GM12878 (cell line): ENCODE results near the gene UGT2A3. TPM values are rescaled to one million over a fixed set of nuclear protein-coding genes. Genes with fewer than 3 reads are reported as not detected.

Experiments
- IKZF2 ChIP-seq, 2 experiments: fragments of 450-650 bp; IDR thresholded peaks; 2 replicates each; pipeline ENCODE4 v1.6.1; 2017; ENCODE audit warnings: mild to moderate bottlenecking in 2 of 2, moderate library complexity in 2 of 2
- KAT2A ChIP-seq: conservative IDR thresholded peaks from 2 replicates; pipeline ENCODE4 v1.6.1; 2011; ENCODE audit warnings: low read depth, low read length; ENCODE audit not compliant: control insufficient read depth
- MEF2A ChIP-seq: IDR thresholded peaks from 2 replicates; pipeline ENCODE4 v1.6.1; 2011; ENCODE audit warnings: low read depth, mild to moderate bottlenecking, low read length, moderate library complexity; ENCODE audit not compliant: insufficient read depth
- MYB ChIP-seq: fragments of 150-350 bp; IDR thresholded peaks from 2 replicates; pipeline ENCODE4 v1.6.1; 2014; ENCODE audit warnings: mild to moderate bottlenecking, low read depth, low read length, borderline replicate concordance
- PRDM15 ChIP-seq: fragments of 450-650 bp; formaldehyde crosslinking; IDR thresholded peaks from 2 replicates; pipeline ENCODE4 v1.4.0; 2020; ENCODE audit warnings: mild to moderate bottlenecking, moderate library complexity
- SP1 ChIP-seq: IDR thresholded peaks from one replicate; pipeline ENCODE4 v1.6.1; 2011; ENCODE audit warnings: low read depth, low read length
- TBL1XR1 ChIP-seq: IDR thresholded peaks from 2 replicates; pipeline ENCODE4 v1.6.1; 2012; ENCODE audit warnings: low read depth, low read length, improper control_type of control experiment
- ZNF217 ChIP-seq: fragments of 450-650 bp; IDR thresholded peaks from 2 replicates; pipeline ENCODE4 v1.6.1; 2017; ENCODE audit warnings: antibody characterized with exemption, mild to moderate bottlenecking
- polyA plus RNA-seq, 11 experiments: library from polyadenylated mRNA; depleted of rRNA in 4 of 11; unstranded in 6 of 11; stranded (reverse) in 5 of 11; fragments of >200 nt; fragmentation: Nextera tagmentation in 4 of 11; fragmentation: Illumina TruSeq in 1 of 11; extraction: Ambion mirVana in 4 of 11; extraction: Trizol in 1 of 11; gene quantifications; 1 replicate in 1 of 11; 2 replicates in 10 of 11; pipeline versions ENCODE4 v1.2.1 to v1.2.3, GENCODE V29; 2011 to 2016; ENCODE audit warnings: inconsistent platforms in 2 of 11, missing spikeins in 2 of 11, low read depth in 1 of 11
- total RNA-seq, 4 experiments: library from RNA; depleted of rRNA in 3 of 4; stranded (reverse); fragments of >200 nt in 3 of 4; fragmentation: Illumina TruSeq in 1 of 4; extraction: Trizol in 1 of 4; gene quantifications; 2 replicates each; pipeline versions ENCODE4 v1.2.1 to v1.2.3, GENCODE V29; 2013 to 2021

UGT2A3 gene
- total and polyA plus RNA-seq, 10 of the 15 experiments (the other 5 are each of a cell fraction or from before 2014, with no cell fraction given), result 0.04 to 0.18 (median 0.09) TPM; not detected in 2

DNA sequence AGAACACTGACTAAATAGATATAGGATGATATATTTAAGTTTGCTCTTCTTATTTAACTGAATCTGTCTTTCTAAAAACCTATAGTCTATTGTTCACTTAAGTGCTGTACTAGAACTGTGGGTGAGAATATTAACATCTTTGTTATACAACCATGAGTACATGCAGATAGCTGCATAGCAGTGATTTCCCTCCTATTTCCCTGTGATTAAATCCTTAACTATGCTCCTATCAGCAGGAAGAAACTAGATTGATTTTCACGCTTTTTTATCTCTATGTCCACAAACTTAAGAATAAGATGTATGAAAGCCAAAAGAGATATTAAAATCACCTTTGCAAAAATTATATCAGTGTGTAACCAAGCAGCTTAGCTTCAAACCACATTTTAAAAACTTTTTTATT lies 11.3 kb upstream of the UGT2A3 start (continued):
- TF ChIP-seq PRDM15 (CRISPR knock-in tag) (no peak), IKZF2 (IDR thresholded peaks at IDR 0.05) (no peak), MEF2A (no peak), SP1 (no peak), MYB (no peak), ZNF217 (no peak), TBL1XR1 (no peak), KAT2A (no peak)
